MM.1S (cell line): ENCODE measurements around the gene CASP10.

Source experiments
- CTCF ChIP-seq: fragments of 300-600 bp; sonication (generic); IDR thresholded peaks from 2 replicates; pipeline ENCODE4 v1.5.1; 2016; ENCODE audit warnings: antibody characterized with exemption, low read length, mixed read lengths
- EZH2 ChIP-seq: fragments of 300-600 bp; sonication (generic); optimal IDR thresholded peaks from 2 replicates; pipeline ENCODE3; 2017; ENCODE audit warnings: low read depth, mild to moderate bottlenecking, antibody characterized with exemption, low read length, mixed read lengths

GRCh38 chr2:201220102-201220570 is 37.2 kb downstream of the CASP10 start:
- TF ChIP-seq CTCF (no peak), EZH2 (no peak)
